ENCODE data around the gene GAREM1.

- TF ChIP-seq CTCF (IDR thresholded peaks at IDR 0.05): no peak
- TF ChIP-seq PBX3 (IDR thresholded peaks at IDR 0.05): peak; percentile 24; the same call in 1 of the 2 replicates
- TF ChIP-seq EP300 (IDR thresholded peaks at IDR 0.05; ENCODE audit: borderline replicate concordance in 1 of 2, low read depth in 1 of 2, low read length in 1 of 2): no peak
- no peak for TF ChIP-seq REST (IDR thresholded peaks at IDR 0.05; ENCODE audit: low read depth, low read length)
- TF ChIP-seq SMC3 (IDR thresholded peaks at IDR 0.05; ENCODE audit: low read depth, low read length): no peak
- no peak for TF ChIP-seq MXI1 (IDR thresholded peaks at IDR 0.05; ENCODE audit: low read depth, low read length)
- no peak for TF ChIP-seq FOXM1 (IDR thresholded peaks at IDR 0.05; ENCODE audit: low read depth)
- no peak for TF ChIP-seq ZBTB33 (IDR thresholded peaks at IDR 0.05; ENCODE audit: borderline replicate concordance, low read depth)
- TF ChIP-seq TCF12 (IDR thresholded peaks at IDR 0.05): peak; percentile 20; the same call in 1 of the 2 replicates
- TF ChIP-seq TAF1 (IDR thresholded peaks at IDR 0.05; ENCODE audit: borderline replicate concordance, low read depth, low read length): no peak
- TF ChIP-seq IRF3 (IDR thresholded peaks at IDR 0.05; ENCODE audit: low read depth, low read length): no peak
- TF ChIP-seq SIN3A (IDR thresholded peaks at IDR 0.05; ENCODE audit: borderline replicate concordance, low read depth, low read length): no peak
Observed at GRCh38 chr18:32443033-32443705, 27.5 kb downstream of the GAREM1 start.
